ENCODE measurements around the gene HLA-DPA1.

Gene HLA-DPA1

GRCh38 chr6:33030245-33030644 lies 43.2 kb downstream of the HLA-DPA1 start:
- no peak for ATAC-seq (ENCODE audit: low read depth)
- H3K36me3 Mint-ChIP-seq = peaks cover 9% of the 10 kb centered on the region
- DNase-seq (ENCODE audit: low spot score in 2 of 2) = no peak
- peaks cover 39% of the 10 kb centered on the region for H3K4me1 Mint-ChIP-seq
- H3K27ac Mint-ChIP-seq = peak overlapping the region; percentile 100
- H3K27me3 Mint-ChIP-seq = no peaks in the 10 kb centered on the region
- peaks cover 10% of the 10 kb centered on the region for H3K9me3 Mint-ChIP-seq
- peak overlapping the region; percentile 72 for H3K4me3 Mint-ChIP-seq

GRCh38 chr6:33029328-33030184 lies 43.9 kb downstream of the HLA-DPA1 start:
- Mint-ChIP-seq H3K27me3 (no peaks in the 10 kb centered on the region), H3K27ac (peak overlapping the region; percentile 100), H3K4me3 (peak overlapping the region; percentile 72), H3K36me3 (peaks cover 5% of the 10 kb centered on the region), H3K4me1 (peaks cover 39% of the 10 kb centered on the region), H3K9me3 (peaks cover 6% of the 10 kb centered on the region)
- ATAC-seq (ENCODE audit: low read depth) = peak; percentile 79
- DNase-seq (ENCODE audit: low spot score in 2 of 2) = peak; percentile 80 to 91

- Mint-ChIP-seq H3K27ac (peak overlapping the region; percentile 100), H3K4me3 (peak overlapping the region; percentile 80), H3K36me3 (peaks cover 2% of the 10 kb centered on the region)
Measured at GRCh38 chr6:33028220-33028849, 45.1 kb downstream of the HLA-DPA1 start.

GRCh38 chr6:33024521-33024920 lies 48.9 kb downstream of the HLA-DPA1 start:
- Mint-ChIP-seq H3K9me3 (no peaks in the 10 kb centered on the region), H3K27me3 (no peaks in the 10 kb centered on the region), H3K36me3 (no peaks in the 10 kb centered on the region), H3K4me3 (no peak overlapping the region), H3K27ac (peak overlapping the region; percentile 36), H3K4me1 (peaks cover 35% of the 10 kb centered on the region)
- ATAC-seq (ENCODE audit: low read depth) (no peak), DNase-seq (ENCODE audit: low spot score in 2 of 2) (no peak)

More at GRCh38 chr6:33028220-33028849, 45.1 kb downstream of the HLA-DPA1 start:
- no peaks in the 10 kb centered on the region for H3K27me3 Mint-ChIP-seq
- ATAC-seq (ENCODE audit: low read depth) = no peak
- H3K4me1 Mint-ChIP-seq = peaks cover 39% of the 10 kb centered on the region
- peaks cover 3% of the 10 kb centered on the region for H3K9me3 Mint-ChIP-seq
- DNase-seq (ENCODE audit: low spot score in 2 of 2) = peak; percentile 43 to 51

GRCh38 chr6:33023536-33023935 lies 49.9 kb downstream of the HLA-DPA1 start:
- ATAC-seq (ENCODE audit: low read depth) (no peak), DNase-seq (ENCODE audit: low spot score in 2 of 2) (no peak)
- Mint-ChIP-seq H3K36me3 (no peaks in the 10 kb centered on the region), H3K4me3 (no peak overlapping the region), H3K27me3 (no peaks in the 10 kb centered on the region), H3K9me3 (no peaks in the 10 kb centered on the region), H3K4me1 (peaks cover 36% of the 10 kb centered on the region), H3K27ac (no peak overlapping the region)

- DNase-seq (ENCODE audit: low spot score in 2 of 2) (no peak), ATAC-seq (ENCODE audit: low read depth) (no peak)
- Mint-ChIP-seq H3K4me1 (peaks cover 40% of the 10 kb centered on the region), H3K27ac (peak overlapping the region; percentile 38), H3K27me3 (no peaks in the 10 kb centered on the region), H3K4me3 (no peak overlapping the region), H3K36me3 (no peaks in the 10 kb centered on the region), H3K9me3 (no peaks in the 10 kb centered on the region)
Measured at GRCh38 chr6:33021917-33022316, 51.5 kb downstream of the HLA-DPA1 start.

- no peak for DNase-seq (ENCODE audit: low spot score in 2 of 2)
- H3K27ac Mint-ChIP-seq = peak overlapping the region; percentile 96
- peaks cover 56% of the 10 kb centered on the region for H3K4me1 Mint-ChIP-seq
- ATAC-seq (ENCODE audit: low read depth) = peak; percentile 6
- peak overlapping the region; percentile 53 for H3K4me3 Mint-ChIP-seq
- no peaks in the 10 kb centered on the region for H3K27me3 Mint-ChIP-seq
- no peaks in the 10 kb centered on the region for H3K9me3 Mint-ChIP-seq
- H3K36me3 Mint-ChIP-seq = no peaks in the 10 kb centered on the region
Measured at GRCh38 chr6:33019372-33019771, 54.1 kb downstream of the HLA-DPA1 start.

- ATAC-seq (ENCODE audit: low read depth) (peak; percentile 92), DNase-seq (ENCODE audit: low spot score in 2 of 2) (peak; percentile 46 to 71)
- Mint-ChIP-seq H3K4me1 (peaks cover 56% of the 10 kb centered on the region), H3K4me3 (peak overlapping the region; percentile 53), H3K9me3 (no peaks in the 10 kb centered on the region), H3K36me3 (no peaks in the 10 kb centered on the region), H3K27ac (peak overlapping the region; percentile 96), H3K27me3 (no peaks in the 10 kb centered on the region)
Measured at GRCh38 chr6:33018904-33019303, 54.5 kb downstream of the HLA-DPA1 start.

- no peak for ATAC-seq (ENCODE audit: low read depth)
- H3K27ac Mint-ChIP-seq = peak overlapping the region; percentile 96
- no peak for DNase-seq (ENCODE audit: low spot score in 2 of 2)
Measured at GRCh38 chr6:33018418-33018817, 55.0 kb downstream of the HLA-DPA1 start.

GRCh38 chr6:33017694-33018353 lies 55.6 kb downstream of the HLA-DPA1 start:
- Mint-ChIP-seq H3K4me1 (peaks cover 55% of the 10 kb centered on the region), H3K4me3 (peak overlapping the region; percentile 4), H3K27me3 (no peaks in the 10 kb centered on the region), H3K27ac (peak overlapping the region; percentile 96), H3K9me3 (no peaks in the 10 kb centered on the region), H3K36me3 (no peaks in the 10 kb centered on the region)
- no peak for DNase-seq (ENCODE audit: low spot score in 2 of 2)
- ATAC-seq (ENCODE audit: low read depth) = no peak

More at GRCh38 chr6:33018418-33018817, 55.0 kb downstream of the HLA-DPA1 start:
- Mint-ChIP-seq H3K4me3 (peak overlapping the region; percentile 4), H3K4me1 (peaks cover 56% of the 10 kb centered on the region), H3K9me3 (no peaks in the 10 kb centered on the region), H3K36me3 (no peaks in the 10 kb centered on the region), H3K27me3 (no peaks in the 10 kb centered on the region)

GRCh38 chr6:33017018-33017417 lies 56.4 kb downstream of the HLA-DPA1 start:
- Mint-ChIP-seq H3K9me3 (no peaks in the 10 kb centered on the region), H3K27ac (peak overlapping the region; percentile 96), H3K27me3 (no peaks in the 10 kb centered on the region), H3K4me1 (peaks cover 55% of the 10 kb centered on the region), H3K4me3 (peak overlapping the region; percentile 19), H3K36me3 (no peaks in the 10 kb centered on the region)
- no peak for ATAC-seq (ENCODE audit: low read depth)
- DNase-seq (ENCODE audit: low spot score in 2 of 2) = no peak

GRCh38 chr6:33015798-33016197 lies 57.7 kb downstream of the HLA-DPA1 start:
- H3K4me3 Mint-ChIP-seq = peak overlapping the region; percentile 9
- no peaks in the 10 kb centered on the region for H3K27me3 Mint-ChIP-seq
- H3K27ac Mint-ChIP-seq = peak overlapping the region; percentile 96
- no peaks in the 10 kb centered on the region for H3K36me3 Mint-ChIP-seq
- DNase-seq (ENCODE audit: low spot score in 2 of 2) (no peak), ATAC-seq (ENCODE audit: low read depth) (no peak)
- peaks cover 56% of the 10 kb centered on the region for H3K4me1 Mint-ChIP-seq
- no peaks in the 10 kb centered on the region for H3K9me3 Mint-ChIP-seq

- ATAC-seq (ENCODE audit: low read depth) = peak; percentile 34
- H3K4me1 Mint-ChIP-seq = peaks cover 49% of the 10 kb centered on the region
- no peaks in the 10 kb centered on the region for H3K27me3 Mint-ChIP-seq
- no peaks in the 10 kb centered on the region for H3K9me3 Mint-ChIP-seq
- H3K4me3 Mint-ChIP-seq = peak overlapping the region; percentile 65
- H3K36me3 Mint-ChIP-seq = no peaks in the 10 kb centered on the region
- peak; percentile 62 to 85 for DNase-seq (ENCODE audit: low spot score in 2 of 2)
- H3K27ac Mint-ChIP-seq = peak overlapping the region; percentile 96
Measured at GRCh38 chr6:33014841-33015634, 58.4 kb downstream of the HLA-DPA1 start.
